HFFc6 (cell line): ENCODE data around the gene DMBX1. TPM values are rescaled to one million over a fixed set of nuclear protein-coding genes. Genes with fewer than 3 reads are reported as not detected.
A peak's percentile ranks its signal among the peaks of the same experiment; 100 is the strongest.

Source experiments
- DNase-seq: peaks from one replicate; pipeline ENCODE4 v3.0.0-alpha.2; 2018
- H3K27ac Mint-ChIP-seq: 2 replicates; pipeline ENCODE4 v1.8.0; 2020; ENCODE audit warnings: mild to moderate bottlenecking, mixed read lengths
- H3K27me3 Mint-ChIP-seq: 2 replicates; pipeline ENCODE4 v1.8.0; 2021; ENCODE audit warnings: mild to moderate bottlenecking, moderate library complexity, mixed read lengths; ENCODE audit not compliant: insufficient read depth
- H3K36me3 Mint-ChIP-seq: 2 replicates; pipeline ENCODE4 v1.8.0; 2021; ENCODE audit warnings: low read depth, mixed read lengths
- H3K4me1 Mint-ChIP-seq: 2 replicates; pipeline ENCODE4 v1.8.0; 2020; ENCODE audit warnings: low read depth, mixed read lengths
- H3K4me3 Mint-ChIP-seq: 2 replicates; pipeline ENCODE4 v1.8.0; 2020; ENCODE audit warnings: mild to moderate bottlenecking, moderate library complexity, mixed read lengths
- H3K9me3 Mint-ChIP-seq: 2 replicates; pipeline ENCODE4 v1.8.0; 2020; ENCODE audit warnings: mild to moderate bottlenecking, mixed read lengths
- total RNA-seq, 6 experiments: library from RNA; stranded (reverse); fragmentation: NEBNext Ultra II Directional; extraction: Animal tissue kit (Norgen Biotek cat#: 25700); gene quantifications; 2 replicates in 1 of 6; 3 replicates in 5 of 6; pipeline ENCODE4 v1.2.3, GENCODE V29; 2021
- TF ChIP-seq, protein P1 (sequence below): fragments of 200-600 bp; sonication (generic); IDR thresholded peaks from 2 replicates; pipeline ENCODE4 v1.5.0; 2021; ENCODE audit warnings: antibody characterized with exemption, mild to moderate bottlenecking

The DMBX1 gene
- total RNA-seq, 6 experiments from 2014 or later = not detected

DNA sequence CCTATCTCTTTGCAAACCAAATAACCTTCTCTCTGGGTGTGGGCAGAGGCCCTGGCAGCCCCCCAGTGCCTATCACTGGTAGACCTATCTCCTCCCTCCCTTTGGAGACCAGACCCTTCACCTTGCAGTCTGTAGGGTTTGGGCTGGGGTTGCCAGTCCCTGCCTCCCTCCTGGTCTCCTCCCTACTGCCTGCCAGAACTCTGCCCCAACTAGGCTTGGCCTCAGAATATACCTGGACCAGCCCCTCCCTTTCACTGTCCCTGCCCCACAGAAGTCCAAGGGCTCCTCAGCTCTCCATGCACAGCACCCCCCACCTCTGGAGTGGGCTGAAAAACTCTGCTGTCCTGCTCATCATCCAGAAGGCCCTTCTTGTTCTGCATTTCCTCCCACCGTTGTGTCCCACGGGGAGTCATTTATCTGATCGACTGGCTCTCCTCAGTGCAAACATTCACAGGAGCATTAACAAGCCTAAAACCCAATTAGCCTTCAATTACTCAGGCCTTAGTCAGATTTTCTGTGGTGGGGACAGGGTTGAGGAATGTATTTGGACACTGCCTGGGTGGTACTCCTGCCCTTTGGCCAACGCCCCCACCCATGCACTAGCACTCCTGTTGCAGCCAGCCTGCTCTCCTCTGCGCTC is 27.7 kb upstream of the DMBX1 start:
- no peak for DNase-seq
- Mint-ChIP-seq H3K27ac (no peak overlapping the region), H3K4me1 (peaks cover 12% of the 10 kb centered on the region), H3K36me3 (no peaks in the 10 kb centered on the region), H3K4me3 (no peak overlapping the region), H3K9me3 (no peaks in the 10 kb centered on the region), H3K27me3 (peaks cover 51% of the 10 kb centered on the region)
- TF ChIP-seq, protein P1, sequence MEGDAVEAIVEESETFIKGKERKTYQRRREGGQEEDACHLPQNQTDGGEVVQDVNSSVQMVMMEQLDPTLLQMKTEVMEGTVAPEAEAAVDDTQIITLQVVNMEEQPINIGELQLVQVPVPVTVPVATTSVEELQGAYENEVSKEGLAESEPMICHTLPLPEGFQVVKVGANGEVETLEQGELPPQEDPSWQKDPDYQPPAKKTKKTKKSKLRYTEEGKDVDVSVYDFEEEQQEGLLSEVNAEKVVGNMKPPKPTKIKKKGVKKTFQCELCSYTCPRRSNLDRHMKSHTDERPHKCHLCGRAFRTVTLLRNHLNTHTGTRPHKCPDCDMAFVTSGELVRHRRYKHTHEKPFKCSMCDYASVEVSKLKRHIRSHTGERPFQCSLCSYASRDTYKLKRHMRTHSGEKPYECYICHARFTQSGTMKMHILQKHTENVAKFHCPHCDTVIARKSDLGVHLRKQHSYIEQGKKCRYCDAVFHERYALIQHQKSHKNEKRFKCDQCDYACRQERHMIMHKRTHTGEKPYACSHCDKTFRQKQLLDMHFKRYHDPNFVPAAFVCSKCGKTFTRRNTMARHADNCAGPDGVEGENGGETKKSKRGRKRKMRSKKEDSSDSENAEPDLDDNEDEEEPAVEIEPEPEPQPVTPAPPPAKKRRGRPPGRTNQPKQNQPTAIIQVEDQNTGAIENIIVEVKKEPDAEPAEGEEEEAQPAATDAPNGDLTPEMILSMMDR = no peak

DNA sequence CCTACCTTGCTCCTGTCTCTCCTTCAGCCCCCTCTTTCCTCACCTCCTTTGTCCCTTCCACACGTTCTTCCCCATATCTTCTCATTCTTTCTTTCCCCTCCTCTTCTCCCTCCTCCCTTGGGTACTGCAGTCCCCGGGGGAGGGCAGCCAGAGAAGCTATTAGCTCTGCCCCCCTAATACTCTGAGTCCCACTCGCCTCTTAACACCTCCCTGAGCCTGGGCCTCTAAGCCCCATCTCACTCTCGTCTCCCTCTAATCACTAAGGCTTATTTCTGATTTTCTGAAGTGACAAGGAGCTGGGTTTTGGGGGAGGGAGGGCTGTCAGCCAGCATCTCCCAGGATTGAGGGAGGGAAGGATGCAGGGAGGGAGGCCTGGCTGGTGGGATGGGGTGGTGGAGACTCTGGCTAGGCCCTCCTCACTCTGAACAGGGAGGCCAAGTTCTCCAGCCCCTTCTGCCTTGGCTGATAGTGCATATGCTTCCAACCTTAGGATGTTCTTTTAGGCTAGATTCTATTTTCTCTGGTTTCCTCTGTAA is 25.6 kb upstream of the DMBX1 start:
- H3K27me3 Mint-ChIP-seq = peaks cover 46% of the 10 kb centered on the region
- no peak overlapping the region for H3K4me3 Mint-ChIP-seq
- TF ChIP-seq, protein P1 = no peak
- no peak for DNase-seq
- no peaks in the 10 kb centered on the region for H3K9me3 Mint-ChIP-seq
- H3K27ac Mint-ChIP-seq = no peak overlapping the region
- peaks cover 17% of the 10 kb centered on the region for H3K4me1 Mint-ChIP-seq
- no peaks in the 10 kb centered on the region for H3K36me3 Mint-ChIP-seq

DNA sequence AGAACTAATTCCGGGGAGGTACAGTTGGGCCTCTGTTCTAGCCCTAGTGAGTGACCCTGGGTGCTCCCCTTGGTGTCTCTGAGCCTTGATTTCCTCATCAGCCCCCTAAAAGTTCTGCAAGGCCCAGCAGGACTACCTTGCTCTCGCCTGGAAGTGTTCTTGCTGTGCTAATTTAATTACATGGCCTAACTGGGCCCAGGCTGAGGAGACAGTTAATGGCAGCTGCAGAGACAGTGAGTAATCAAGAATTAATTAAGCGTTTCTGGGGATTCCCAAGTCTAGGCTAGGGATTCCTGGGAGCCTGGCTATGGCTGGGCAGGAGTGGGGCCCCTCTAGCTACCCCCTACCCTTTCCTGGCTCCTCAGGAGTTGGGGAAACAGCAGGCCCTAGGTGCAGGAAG is 24.7 kb upstream of the DMBX1 start:
- no peak overlapping the region for H3K4me3 Mint-ChIP-seq
- H3K36me3 Mint-ChIP-seq = no peaks in the 10 kb centered on the region
- no peak overlapping the region for H3K27ac Mint-ChIP-seq
- H3K4me1 Mint-ChIP-seq = peaks cover 17% of the 10 kb centered on the region
- H3K27me3 Mint-ChIP-seq = peaks cover 42% of the 10 kb centered on the region
- no peak for DNase-seq
- TF ChIP-seq, protein P1 = no peak
- H3K9me3 Mint-ChIP-seq = no peaks in the 10 kb centered on the region

DNA sequence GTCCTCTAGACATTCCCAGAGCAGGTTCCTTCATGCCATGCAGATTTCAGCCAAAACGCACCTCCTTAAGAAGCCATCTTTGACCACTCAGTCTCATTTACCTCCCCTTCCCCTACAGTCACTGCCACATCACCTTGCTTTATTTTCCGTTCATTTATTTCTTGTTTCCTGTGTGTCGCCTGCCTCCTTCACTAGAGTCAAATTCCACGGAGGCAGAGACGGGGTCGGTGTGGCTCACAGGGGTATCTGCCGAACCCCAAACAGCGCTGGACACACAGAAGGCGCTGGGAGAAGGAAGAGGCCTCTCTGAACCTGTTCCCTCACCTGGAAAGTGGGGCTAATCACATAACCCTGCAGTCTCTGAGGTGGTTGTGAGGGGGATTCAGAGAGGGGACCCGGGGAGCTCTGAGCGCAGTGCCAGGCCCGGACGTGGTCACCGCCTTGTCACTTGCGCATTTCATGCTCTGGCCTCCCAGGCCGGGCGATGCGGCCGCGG is 23.6 kb upstream of the DMBX1 start:
- Mint-ChIP-seq H3K27ac (no peak overlapping the region), H3K9me3 (no peaks in the 10 kb centered on the region), H3K27me3 (peaks cover 39% of the 10 kb centered on the region), H3K36me3 (no peaks in the 10 kb centered on the region), H3K4me3 (peak overlapping the region; percentile 20), H3K4me1 (peaks cover 17% of the 10 kb centered on the region)
- no peak for DNase-seq
- TF ChIP-seq, protein P1 = no peak

DNA sequence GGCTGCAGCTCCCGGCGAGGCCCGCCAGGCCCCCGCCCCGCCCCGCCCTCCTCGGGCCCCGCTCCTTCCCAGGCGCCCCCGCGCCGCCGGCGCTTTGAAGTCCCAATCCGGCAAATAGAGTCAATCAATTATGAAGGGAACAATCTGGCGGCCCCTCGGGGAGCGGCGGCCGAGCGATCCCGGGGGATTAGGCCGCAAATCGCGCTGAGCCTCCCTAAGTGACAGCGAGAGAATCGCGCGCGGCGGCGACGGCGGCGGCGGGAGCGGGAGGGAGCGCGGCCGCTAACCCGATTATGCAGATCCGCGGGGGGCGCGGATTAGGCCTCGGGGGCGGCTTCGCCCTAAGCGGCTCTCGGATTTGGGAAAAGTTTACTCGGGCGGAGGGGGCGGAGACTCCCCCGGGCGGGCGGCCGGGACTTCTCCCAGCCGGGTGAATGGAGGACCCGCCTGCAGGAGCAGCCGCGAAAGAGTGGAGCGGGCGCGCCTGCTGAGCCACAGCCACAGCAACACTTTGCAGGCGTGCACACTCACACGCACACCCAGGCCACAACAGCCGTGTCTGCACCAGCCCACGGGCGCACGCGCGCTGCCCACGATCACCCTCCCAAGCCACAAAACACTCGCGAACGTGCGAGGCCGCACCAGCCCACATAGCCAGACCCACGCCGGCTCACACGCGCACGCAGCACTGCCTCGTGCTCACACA is 23.0 kb upstream of the DMBX1 start:
- TF ChIP-seq, protein P1 = no peak
- H3K4me1 Mint-ChIP-seq = peaks cover 17% of the 10 kb centered on the region
- H3K27ac Mint-ChIP-seq = no peak overlapping the region
- H3K4me3 Mint-ChIP-seq = peak overlapping the region; percentile 81
- no peak for DNase-seq
- H3K36me3 Mint-ChIP-seq = no peaks in the 10 kb centered on the region
- H3K9me3 Mint-ChIP-seq = no peaks in the 10 kb centered on the region
- H3K27me3 Mint-ChIP-seq = peaks cover 36% of the 10 kb centered on the region
